ENCODE results near the gene DEPDC7. TPM values are rescaled to one million over a fixed set of nuclear protein-coding genes. Genes with fewer than 3 reads are reported as not detected.

Gene DEPDC7
- total and polyA plus RNA-seq, 4 donors = 7.1 to 64.8 (median 41.5) TPM

GRCh38 chr11:33067294-33067693 lies 51.6 kb downstream of the DEPDC7 start:
- H3K9ac ChIP-seq (ENCODE audit: low read depth in 1 of 2, low read length in 2 of 2) = no peak overlapping the region
- no peaks in the 10 kb centered on the region for H3K27me3 ChIP-seq (ENCODE audit: control insufficient read depth in 4 of 4, insufficient read depth in 4 of 4, low read length in 3 of 4)
- H3K4me3 ChIP-seq (ENCODE audit: low read depth in 1 of 3, low read length in 3 of 3) = no peak overlapping the region
- H3K27ac ChIP-seq (ENCODE audit: low read depth in 1 of 2, low read length in 2 of 2) = no peak overlapping the region
- H3K9me3 ChIP-seq (ENCODE audit: control insufficient read depth in 4 of 4, low read length in 3 of 4) = no peaks in the 10 kb centered on the region
- H3K4me1 ChIP-seq (ENCODE audit: control insufficient read depth in 4 of 4, insufficient read depth in 4 of 4, low read length in 3 of 4) = peaks cover 0 to 12% (median 6%) of the 10 kb centered on the region in 4 donors
- peaks cover 3 to 17% (median 15%) of the 10 kb centered on the region in 4 donors for H3K36me3 ChIP-seq (ENCODE audit: control insufficient read depth in 4 of 4, insufficient read depth in 3 of 4, low read depth in 1 of 4, low read length in 3 of 4)
- no peak for DNase-seq (ENCODE audit: low spot score)
- TF ChIP-seq REST (IDR thresholded peaks at IDR 0.05) = no peak
- TF ChIP-seq EGR1 (IDR thresholded peaks at IDR 0.05; ENCODE audit: low read depth in 2 of 2) = no peak
- 96% methylated on average over 3 of the region's 3 CpGs for WGBS

- no peak overlapping the region for H3K9ac ChIP-seq (ENCODE audit: low read depth in 1 of 2, low read length in 2 of 2)
- H3K27me3 ChIP-seq (ENCODE audit: control insufficient read depth in 4 of 4, insufficient read depth in 4 of 4, low read length in 3 of 4) = no peaks in the 10 kb centered on the region
- no peaks in the 10 kb centered on the region for H3K9me3 ChIP-seq (ENCODE audit: control insufficient read depth in 4 of 4, low read length in 3 of 4)
- H3K36me3 ChIP-seq (ENCODE audit: control insufficient read depth in 4 of 4, insufficient read depth in 3 of 4, low read depth in 1 of 4, low read length in 3 of 4) = peaks cover 8 to 30% (median 22%) of the 10 kb centered on the region in 4 donors
- no peak overlapping the region for H3K4me3 ChIP-seq (ENCODE audit: low read depth in 1 of 3, low read length in 3 of 3)
- no peak for DNase-seq (ENCODE audit: low spot score)
- H3K4me1 ChIP-seq (ENCODE audit: control insufficient read depth in 4 of 4, insufficient read depth in 4 of 4, low read length in 3 of 4) = peaks cover 0 to 12% (median 6%) of the 10 kb centered on the region in 4 donors
- no peak for TF ChIP-seq EGR1 (IDR thresholded peaks at IDR 0.05; ENCODE audit: low read depth in 2 of 2)
- TF ChIP-seq REST (IDR thresholded peaks at IDR 0.05) = no peak
- no peak for TF ChIP-seq HNF4G (IDR thresholded peaks at IDR 0.05)
- TF ChIP-seq MAX (IDR thresholded peaks at IDR 0.05) = no peak
- no peak for TF ChIP-seq JUND (IDR thresholded peaks at IDR 0.05)
- no peak for TF ChIP-seq ATF3 (IDR thresholded peaks at IDR 0.05)
- no peak for TF ChIP-seq YY1 (IDR thresholded peaks at IDR 0.05)
- no peak overlapping the region for H3K27ac ChIP-seq (ENCODE audit: low read depth in 1 of 2, low read length in 2 of 2)
- WGBS = 96% methylated on average over 17 of the region's 17 CpGs
Measured at GRCh38 chr11:33068611-33069340, 53.1 kb downstream of the DEPDC7 start.

GRCh38 chr11:33072465-33072864 lies 56.8 kb downstream of the DEPDC7 start:
- 95% methylated on average over 8 of the region's 8 CpGs for WGBS
- H3K4me1 ChIP-seq (ENCODE audit: control insufficient read depth in 4 of 4, insufficient read depth in 4 of 4, low read length in 3 of 4) = no peaks in the 10 kb centered on the region
- H3K9me3 ChIP-seq (ENCODE audit: control insufficient read depth in 4 of 4, low read length in 3 of 4) = no peaks in the 10 kb centered on the region
- no peak for DNase-seq (ENCODE audit: low spot score)
- no peak overlapping the region for H3K27ac ChIP-seq (ENCODE audit: low read depth in 1 of 2, low read length in 2 of 2)
- no peaks in the 10 kb centered on the region for H3K27me3 ChIP-seq (ENCODE audit: control insufficient read depth in 4 of 4, insufficient read depth in 4 of 4, low read length in 3 of 4)
- no peak overlapping the region for H3K9ac ChIP-seq (ENCODE audit: low read depth in 1 of 2, low read length in 2 of 2)
- no peak overlapping the region for H3K4me3 ChIP-seq (ENCODE audit: low read depth in 1 of 3, low read length in 3 of 3)
- H3K36me3 ChIP-seq (ENCODE audit: control insufficient read depth in 4 of 4, insufficient read depth in 3 of 4, low read depth in 1 of 4, low read length in 3 of 4) = peaks cover 13 to 47% (median 27%) of the 10 kb centered on the region in 4 donors
- TF ChIP-seq CTCF (IDR thresholded peaks at IDR 0.05; ENCODE audit: low read depth, low read length, missing input control) (no peak), ATF3 (IDR thresholded peaks at IDR 0.05) (no peak), GABPA (IDR thresholded peaks at IDR 0.05 in 1 of 2, conservative IDR thresholded peaks at IDR 0.05 in 1 of 2) (no peak), HNF4A (conservative IDR thresholded peaks at IDR 0.05) (no peak), FOXA2 (IDR thresholded peaks at IDR 0.05) (no peak), JUND (IDR thresholded peaks at IDR 0.05) (no peak), YY1 (IDR thresholded peaks at IDR 0.05) (no peak), NR2F2 (IDR thresholded peaks at IDR 0.05) (no peak), RXRA (IDR thresholded peaks at IDR 0.05) (no peak), FOXA1 (IDR thresholded peaks at IDR 0.05) (no peak), HNF4G (IDR thresholded peaks at IDR 0.05) (no peak)

All from liver (tissue), 9 donors.